MCF 10A (cell line): ENCODE measurements around the gene KIAA1549. TPM values are rescaled to one million over a fixed set of nuclear protein-coding genes. Genes with fewer than 3 reads are reported as not detected.

ENCODE experiments used
- BruUV-seq: library from RNA; stranded (reverse); fragments of 400-500 nt; replicated peaks from 2 replicates; lab custom pipeline; 2021; lab: Mats Ljungman, UMichigan
- CTCF ChIA-PET: fragments of 300-600 bp; sonication (Branson Sonifier 250); formaldehyde crosslinking; extraction: SDS; loops from one replicate; lab custom pipeline; 2021; ENCODE audit warnings: antibody characterized with exemption, inconsistent platforms; lab: Yijun Ruan, JAX
- POLR2A ChIA-PET: fragments of 300-600, 350-650 bp; sonication (Branson Sonifier 250); formaldehyde crosslinking; extraction: SDS; loops from one replicate; lab custom pipeline; 2020; ENCODE audit warnings: antibody characterized with exemption, inconsistent platforms; lab: Yijun Ruan, JAX
- DNase-seq: peaks from one replicate; pipeline ENCODE4 v3.0.0-alpha.2; 2018; ENCODE audit not compliant: unreplicated experiment
- H3K27ac Mint-ChIP-seq: one replicate; pipeline ENCODE4 v1.8.0; 2022; ENCODE audit warnings: mild to moderate bottlenecking, low read depth, mixed read lengths; ENCODE audit not compliant: unreplicated experiment
- H3K27me3 Mint-ChIP-seq: one replicate; pipeline ENCODE4 v1.8.0; 2022; ENCODE audit warnings: mixed read lengths; ENCODE audit not compliant: insufficient read depth, unreplicated experiment
- H3K36me3 Mint-ChIP-seq: one replicate; pipeline ENCODE4 v1.8.0; 2022; ENCODE audit warnings: mild to moderate bottlenecking, moderate library complexity, mixed read lengths; ENCODE audit not compliant: insufficient read depth, unreplicated experiment
- H3K4me1 Mint-ChIP-seq: one replicate; pipeline ENCODE4 v1.8.0; 2022; ENCODE audit warnings: mixed read lengths; ENCODE audit not compliant: insufficient read depth, unreplicated experiment
- H3K4me3 Mint-ChIP-seq: one replicate; pipeline ENCODE4 v1.8.0; 2022; ENCODE audit warnings: mild to moderate bottlenecking, moderate library complexity, mixed read lengths; ENCODE audit not compliant: unreplicated experiment
- H3K9me3 Mint-ChIP-seq: one replicate; pipeline ENCODE4 v1.8.0; 2022; ENCODE audit warnings: mixed read lengths; ENCODE audit not compliant: unreplicated experiment
- CTCF ChIP-seq: fragments of 200-600 bp; IDR thresholded peaks from one replicate; pipeline ENCODE4 v1.8.0; 2022; ENCODE audit warnings: antibody characterized with exemption, mild to moderate bottlenecking; ENCODE audit not compliant: unreplicated experiment
- intact Hi-C: fragments of 100-400 bp; cut with micrococcal nuclease; formaldehyde crosslinking; loops from 2 replicates; pipeline ENCODE4 v1.14.1; 2022
- total RNA-seq: library from RNA; stranded (reverse); gene quantifications from 2 replicates; pipeline ENCODE4 v1.2.3, GENCODE V29; 2022

KIAA1549 gene
- total RNA-seq, 1 experiment from 2014 or later = 7.1 TPM

- no peak overlapping the region for H3K27ac Mint-ChIP-seq
- no peak for DNase-seq
- intact Hi-C loops = loop anchor here (10.0 kb wide), 2 partner anchors 404 to 964 kb away; partner anchors contain the start of gene TRIM24
- CTCF ChIA-PET = no interaction called here
- no peaks in the 10 kb centered on the region for H3K9me3 Mint-ChIP-seq
- no peaks in the 10 kb centered on the region for H3K27me3 Mint-ChIP-seq
- H3K4me1 Mint-ChIP-seq = peaks cover 28% of the 10 kb centered on the region
- no TSS peak for BruUV-seq
- H3K4me3 Mint-ChIP-seq = no peak overlapping the region
- POLR2A ChIA-PET = no interaction called here
- peaks cover 7% of the 10 kb centered on the region for H3K36me3 Mint-ChIP-seq
- TF ChIP-seq CTCF = no peak
Measured at GRCh38 chr7:138868711-138869110, 112.5 kb downstream of the KIAA1549 start.

- peaks cover 24% of the 10 kb centered on the region for H3K4me1 Mint-ChIP-seq
- no peak for TF ChIP-seq CTCF
- no peaks in the 10 kb centered on the region for H3K27me3 Mint-ChIP-seq
- no peaks in the 10 kb centered on the region for H3K9me3 Mint-ChIP-seq
- intact Hi-C loops = loop anchor here (2.0 to 10.0 kb wide), 3 partner anchors 129 to 963 kb away; partner anchors contain the start of gene TRIM24
- no peak overlapping the region for H3K4me3 Mint-ChIP-seq
- POLR2A ChIA-PET = no interaction called here
- BruUV-seq = no TSS peak
- H3K36me3 Mint-ChIP-seq = peaks cover 7% of the 10 kb centered on the region
- DNase-seq = no peak
- CTCF ChIA-PET = interaction anchor here (1.5 kb wide), 1 partner anchor 19 kb away, joined by 3 read pairs; no protein-coding TSS in a partner anchor
- H3K27ac Mint-ChIP-seq = no peak overlapping the region
Measured at GRCh38 chr7:138867744-138868143, 113.4 kb downstream of the KIAA1549 start.

- no TSS peak for BruUV-seq
- CTCF ChIA-PET = interaction anchor here (0.6 to 1.5 kb wide), 3 partner anchors 20 to 965 kb away, joined by 3 read pairs; no protein-coding TSS in a partner anchor
- TF ChIP-seq CTCF = no peak
- H3K4me3 Mint-ChIP-seq = no peak overlapping the region
- POLR2A ChIA-PET = interaction anchor here (1.2 kb wide), 1 partner anchor 53 kb away, joined by 3 read pairs; no protein-coding TSS in a partner anchor
- H3K36me3 Mint-ChIP-seq = peaks cover 14% of the 10 kb centered on the region
- DNase-seq = no peak
- H3K27me3 Mint-ChIP-seq = no peaks in the 10 kb centered on the region
- H3K27ac Mint-ChIP-seq = no peak overlapping the region
- intact Hi-C loops = loop anchor here (1.0 to 10.0 kb wide), 4 partner anchors 128 to 962 kb away; partner anchors contain the start of gene TRIM24
- H3K9me3 Mint-ChIP-seq = no peaks in the 10 kb centered on the region
- peaks cover 20% of the 10 kb centered on the region for H3K4me1 Mint-ChIP-seq
Measured at GRCh38 chr7:138866353-138866752, 114.8 kb downstream of the KIAA1549 start.

- no peak overlapping the region for H3K27ac Mint-ChIP-seq
- no peak overlapping the region for H3K4me3 Mint-ChIP-seq
- ChIA-PET POLR2A (interaction anchor here (1.2 kb wide), 1 partner anchor 54 kb away, joined by 3 read pairs; no protein-coding TSS in a partner anchor), CTCF (interaction anchor here (0.6 to 0.7 kb wide), 2 partner anchors 27 to 561 kb away, joined by 3 read pairs; no protein-coding TSS in a partner anchor)
- BruUV-seq = no TSS peak
- no peaks in the 10 kb centered on the region for H3K27me3 Mint-ChIP-seq
- peaks cover 20% of the 10 kb centered on the region for H3K4me1 Mint-ChIP-seq
- intact Hi-C loops = loop anchor here (1.0 to 10.0 kb wide), 4 partner anchors 127 to 961 kb away; partner anchors contain the start of gene TRIM24
- peaks cover 18% of the 10 kb centered on the region for H3K36me3 Mint-ChIP-seq
- no peak for DNase-seq
- no peaks in the 10 kb centered on the region for H3K9me3 Mint-ChIP-seq
- peak; percentile 38 for TF ChIP-seq CTCF
Measured at GRCh38 chr7:138865843-138866242, 115.3 kb downstream of the KIAA1549 start.
